Measurements from ENCODE around the gene ERCC5. TPM values are rescaled to one million over a fixed set of nuclear protein-coding genes. Genes with fewer than 3 reads are reported as not detected.

ERCC5 gene
- total and polyA plus RNA-seq, 2 donors (not counting 1 experiment from before 2014, with no cell fraction given): 34.7 to 88.3 TPM

GRCh38 chr13:102901056-102901455 lies 55.2 kb downstream of the ERCC5 start:
- Mint-ChIP-seq H3K27me3 (peaks cover 2% of the 10 kb centered on the region), H3K4me3 (no peak overlapping the region), H3K4me1 (peaks cover 3% of the 10 kb centered on the region), H3K9me3 (ENCODE audit: insufficient read depth) (no peaks in the 10 kb centered on the region), H3K27ac (no peak overlapping the region)
- intact Hi-C loops (cut with micrococcal nuclease): no loop called here
- no peak for TF ChIP-seq CTCF (IDR thresholded peaks at IDR 0.05)
- TF ChIP-seq EZH2 (IDR thresholded peaks at IDR 0.05; ENCODE audit: borderline replicate concordance, insufficient read depth, low read depth, low read length, poor library complexity, severe bottlenecking): no peak
- POLR2A ChIA-PET: no interaction called here
- H3K9me3 ChIP-seq (ENCODE audit: control extremely low read depth in 1 of 3, control insufficient read depth in 2 of 3, insufficient read depth in 1 of 3, low read length in 2 of 3): no peaks in the 10 kb centered on the region
- H3K4me3 ChIP-seq (ENCODE audit: control extremely low read depth in 1 of 5, extremely low read depth in 1 of 5, insufficient read depth in 1 of 5, low read depth in 2 of 5, low read length in 4 of 5): no peak overlapping the region
- no peaks in the 10 kb centered on the region for H3K79me2 ChIP-seq (ENCODE audit: control insufficient read depth, insufficient read depth, low read length)
- DNase-seq: no peak
- ATAC-seq (ENCODE audit: low read depth): no peak
- H3K9ac ChIP-seq (ENCODE audit: low read length): no peak overlapping the region
- no peak overlapping the region for H3K27ac ChIP-seq (ENCODE audit: low read length in 2 of 2)
- CTCF ChIA-PET: no interaction called here
- H3K4me1 ChIP-seq (ENCODE audit: control insufficient read depth in 2 of 2, insufficient read depth in 2 of 2, low read length in 2 of 2): peaks cover 6% of the 10 kb centered on the region in 2 donors
- H3K4me2 ChIP-seq (replicated peaks; ENCODE audit: low read depth, low read length, poor library complexity, severe bottlenecking): no peak overlapping the region
- H2AFZ ChIP-seq (ENCODE audit: insufficient read depth, low read depth, low read length, poor library complexity, severe bottlenecking): no peak overlapping the region
- no peaks in the 10 kb centered on the region for H3K36me3 ChIP-seq (replicated peaks in 1 of 2; ENCODE audit: control extremely low read depth in 1 of 2, control insufficient read depth in 1 of 2, extremely low read depth in 1 of 2, insufficient read depth in 2 of 2, low read length in 1 of 2)
- no peaks in the 10 kb centered on the region for H4K20me1 ChIP-seq (ENCODE audit: control insufficient read depth, insufficient read depth, low read length, poor library complexity, severe bottlenecking)
- H3K27me3 ChIP-seq (replicated peaks in 1 of 4; ENCODE audit: control extremely low read depth in 1 of 4, control insufficient read depth in 3 of 4, insufficient read depth in 4 of 4, low read length in 3 of 4): no peaks in the 10 kb centered on the region

- Histone ChIP-seq H4K20me1 (ENCODE audit: control insufficient read depth, insufficient read depth, low read length, poor library complexity, severe bottlenecking) (no peaks in the 10 kb centered on the region), H2AFZ (ENCODE audit: insufficient read depth, low read depth, low read length, poor library complexity, severe bottlenecking) (no peak overlapping the region), H3K27me3 (replicated peaks in 1 of 4; ENCODE audit: control extremely low read depth in 1 of 4, control insufficient read depth in 3 of 4, insufficient read depth in 4 of 4, low read length in 3 of 4) (no peaks in the 10 kb centered on the region), H3K27ac (ENCODE audit: low read length in 2 of 2) (no peak overlapping the region), H3K4me1 (ENCODE audit: control insufficient read depth in 2 of 2, insufficient read depth in 2 of 2, low read length in 2 of 2) (peaks cover 6% of the 10 kb centered on the region in 2 donors), H3K79me2 (ENCODE audit: control insufficient read depth, insufficient read depth, low read length) (no peaks in the 10 kb centered on the region), H3K4me2 (replicated peaks; ENCODE audit: low read depth, low read length, poor library complexity, severe bottlenecking) (no peak overlapping the region), H3K9ac (ENCODE audit: low read length) (no peak overlapping the region), H3K9me3 (ENCODE audit: control extremely low read depth in 1 of 3, control insufficient read depth in 2 of 3, insufficient read depth in 1 of 3, low read length in 2 of 3) (no peaks in the 10 kb centered on the region), H3K4me3 (ENCODE audit: control extremely low read depth in 1 of 5, extremely low read depth in 1 of 5, insufficient read depth in 1 of 5, low read depth in 2 of 5, low read length in 4 of 5) (no peak overlapping the region), H3K36me3 (replicated peaks in 1 of 2; ENCODE audit: control extremely low read depth in 1 of 2, control insufficient read depth in 1 of 2, extremely low read depth in 1 of 2, insufficient read depth in 2 of 2, low read length in 1 of 2) (no peaks in the 10 kb centered on the region)
- H3K9me3 Mint-ChIP-seq (ENCODE audit: insufficient read depth): no peaks in the 10 kb centered on the region
- intact Hi-C loops (cut with micrococcal nuclease): no loop called here
- TF ChIP-seq EZH2 (IDR thresholded peaks at IDR 0.05; ENCODE audit: borderline replicate concordance, insufficient read depth, low read depth, low read length, poor library complexity, severe bottlenecking) (no peak), CTCF (IDR thresholded peaks at IDR 0.05) (no peak)
- ChIA-PET CTCF (no interaction called here), POLR2A (no interaction called here)
- H3K27me3 Mint-ChIP-seq: peaks cover 3% of the 10 kb centered on the region
- peaks cover 3% of the 10 kb centered on the region for H3K4me1 Mint-ChIP-seq
- no peak overlapping the region for H3K4me3 Mint-ChIP-seq
- WGBS (ENCODE audit: insufficient coverage): 90% methylated on average over 2 of the region's 5 CpGs
- DNase-seq (no peak), ATAC-seq (ENCODE audit: low read depth) (no peak)
- no peak overlapping the region for H3K27ac Mint-ChIP-seq
These were observed 55.9 kb downstream of the ERCC5 start for GRCh38 chr13:102901615-102902305.
